ENCODE measurements around the gene WASHC4. TPM values are rescaled to one million over a fixed set of nuclear protein-coding genes. Genes with fewer than 3 reads are reported as not detected.

Gene WASHC4
- polyA plus RNA-seq, 2 of the 4 experiments (the other 2 are of a cell fraction), result 26.5 to 67.6 TPM

- no peak for TF ChIP-seq KDM1A (IDR thresholded peaks at IDR 0.05; ENCODE audit: low read depth)
- no peak for TF ChIP-seq CBX2 (IDR thresholded peaks at IDR 0.05; ENCODE audit: borderline replicate concordance, low read depth)
- TF ChIP-seq ESRRA (IDR thresholded peaks at IDR 0.05; ENCODE audit: borderline replicate concordance, low read length), result no peak
- no peak for TF ChIP-seq RARB (CRISPR knock-in tag; IDR thresholded peaks at IDR 0.05)
- no peak for TF ChIP-seq FOSB (CRISPR knock-in tag; IDR thresholded peaks at IDR 0.05)
These were observed 54.6 kb downstream of the WASHC4 start (continued) for GRCh38 chr12:105162174-105162573.

DNA sequence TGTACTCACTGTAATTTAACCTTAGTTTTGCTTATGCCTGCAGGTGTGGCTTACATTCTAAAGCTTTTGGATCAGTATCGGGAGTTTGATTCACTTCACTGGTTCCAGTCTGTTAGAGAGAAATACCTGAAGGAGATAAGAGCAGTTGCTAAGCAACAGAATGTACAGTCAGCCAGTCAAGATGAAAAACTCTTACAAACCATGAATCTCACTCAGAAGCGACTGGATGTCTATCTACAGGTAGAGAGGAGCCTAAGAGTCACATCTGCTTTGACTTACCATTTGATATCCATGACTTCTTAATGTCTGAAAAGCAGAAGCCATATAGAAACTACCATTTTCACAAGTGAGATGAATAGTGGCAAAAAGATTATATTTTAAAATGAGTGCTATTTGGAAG is 56.5 kb downstream of the WASHC4 start:
- no peak for ATAC-seq
- Histone ChIP-seq H3K4me1 (no peaks in the 10 kb centered on the region), H3K4me3 (no peak overlapping the region), H3K4me2 (no peak overlapping the region), H3K9me3 (no peaks in the 10 kb centered on the region), H3K27ac (no peak overlapping the region)
- no peak for TF ChIP-seq ESRRA (IDR thresholded peaks at IDR 0.05; ENCODE audit: borderline replicate concordance, low read length)
- TF ChIP-seq CBX2 (IDR thresholded peaks at IDR 0.05; ENCODE audit: borderline replicate concordance, low read depth), result no peak
- ChIA-PET CTCF (interaction anchor here (1.0 to 1.5 kb wide), 2 partner anchors 227 to 782 kb away, joined by 3 read pairs; no protein-coding TSS in a partner anchor), POLR2A (no interaction called here)
- no peak for FAIRE-seq
- 94% methylated on average over 2 of the region's 2 CpGs for WGBS (ENCODE audit: missing lambda C conversion rate)
- DNase-seq (ENCODE audit: low read depth in 1 of 2, low spot score in 1 of 2), result no peak

DNA sequence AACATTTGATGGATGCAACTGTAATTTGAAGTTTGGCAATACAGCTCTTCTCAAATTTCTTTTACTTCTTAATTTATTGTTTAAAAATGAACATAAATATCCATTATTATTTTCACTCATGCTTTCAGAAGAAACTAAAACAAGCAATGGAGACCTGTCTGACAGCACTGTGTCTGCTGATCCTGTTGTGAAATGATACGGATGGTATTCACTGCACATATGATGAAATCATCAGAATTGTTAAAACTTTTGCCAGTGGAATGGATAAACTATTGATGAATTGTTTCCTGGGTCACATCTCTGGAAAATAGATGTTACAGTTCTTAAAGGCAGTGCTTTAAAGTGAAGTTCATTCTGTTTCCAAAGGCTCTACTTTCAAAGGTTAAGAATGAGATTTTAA is 59.2 kb downstream of the WASHC4 start:
- CTCF ChIA-PET, result no interaction called here
- no peak for FAIRE-seq
- H3K27ac ChIP-seq, result no peak overlapping the region
- H3K4me3 ChIP-seq, result no peak overlapping the region
- no peaks in the 10 kb centered on the region for H3K9me3 ChIP-seq
- no peak for DNase-seq (ENCODE audit: low read depth in 1 of 2, low spot score in 1 of 2)
- 82% methylated on average over 1 of the region's 1 CpG for WGBS (ENCODE audit: missing lambda C conversion rate)
- no peak for ATAC-seq
- H3K4me1 ChIP-seq, result no peaks in the 10 kb centered on the region
- H3K4me2 ChIP-seq, result no peak overlapping the region
- POLR2A ChIA-PET, result no interaction called here
- TF ChIP-seq HMGXB4 (CRISPR knock-in tag; IDR thresholded peaks at IDR 0.05; ENCODE audit: borderline replicate concordance) (no peak), MYC (IDR thresholded peaks at IDR 0.05; ENCODE audit: borderline replicate concordance, low read length) (no peak), CHD4 (IDR thresholded peaks at IDR 0.05; ENCODE audit: borderline replicate concordance) (no peak), RARB (CRISPR knock-in tag; IDR thresholded peaks at IDR 0.05) (no peak), PHF8 (IDR thresholded peaks at IDR 0.05; ENCODE audit: borderline replicate concordance, low read depth) (no peak), ZNF302 (CRISPR knock-in tag; IDR thresholded peaks at IDR 0.05) (no peak), EHMT2 (IDR thresholded peaks at IDR 0.05; ENCODE audit: low read depth) (no peak), EP300 (IDR thresholded peaks at IDR 0.05) (no peak), ELK1 (IDR thresholded peaks at IDR 0.05; ENCODE audit: low read depth, low read length) (no peak)
- TF ChIP-seq, protein P1, sequence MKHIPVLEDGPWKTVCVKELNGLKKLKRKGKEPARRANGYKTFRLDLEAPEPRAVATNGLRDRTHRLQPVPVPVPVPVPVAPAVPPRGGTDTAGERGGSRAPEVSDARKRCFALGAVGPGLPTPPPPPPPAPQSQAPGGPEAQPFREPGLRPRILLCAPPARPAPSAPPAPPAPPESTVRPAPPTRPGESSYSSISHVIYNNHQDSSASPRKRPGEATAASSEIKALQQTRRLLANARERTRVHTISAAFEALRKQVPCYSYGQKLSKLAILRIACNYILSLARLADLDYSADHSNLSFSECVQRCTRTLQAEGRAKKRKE (CRISPR knock-in tag; IDR thresholded peaks at IDR 0.05; ENCODE audit: low read depth), result no peak

DNA sequence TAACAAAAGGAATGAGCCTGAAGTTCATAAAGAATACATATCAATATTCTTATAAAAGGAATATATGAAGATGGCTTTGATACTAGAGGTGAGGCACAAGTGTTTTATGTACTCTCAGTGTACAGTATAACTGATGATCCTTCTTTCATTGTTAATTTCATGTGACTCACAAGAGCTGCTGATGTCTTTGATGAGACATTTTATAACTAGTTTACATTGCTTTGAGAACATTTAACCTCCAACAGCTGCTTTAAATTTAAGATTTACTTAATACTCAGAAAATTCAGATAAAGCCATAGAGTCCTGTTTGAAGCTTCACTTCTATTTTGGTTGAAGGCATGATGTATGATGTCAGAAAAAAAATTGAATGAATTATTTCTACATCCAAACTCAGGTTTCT is 59.8 kb downstream of the WASHC4 start:
- no peak for FAIRE-seq
- no peaks in the 10 kb centered on the region for H3K4me1 ChIP-seq
- H3K4me2 ChIP-seq, result no peak overlapping the region
- no peak overlapping the region for H3K27ac ChIP-seq
- ChIA-PET CTCF (no interaction called here), POLR2A (no interaction called here)
- DNase-seq (ENCODE audit: low read depth in 1 of 2, low spot score in 1 of 2), result no peak
- no peak for ATAC-seq
- no peak for TF ChIP-seq E2F6 (IDR thresholded peaks at IDR 0.05; ENCODE audit: borderline replicate concordance, low read depth)
- no peak for TF ChIP-seq FOXS1 (CRISPR knock-in tag; IDR thresholded peaks at IDR 0.05)
- no peak for TF ChIP-seq ZC3H11A (IDR thresholded peaks at IDR 0.05)
- no peak for TF ChIP-seq FOSB (CRISPR knock-in tag; IDR thresholded peaks at IDR 0.05)
- no peak for TF ChIP-seq NR3C1 (IDR thresholded peaks at IDR 0.05)
- no peak for TF ChIP-seq ELK1 (IDR thresholded peaks at IDR 0.05; ENCODE audit: low read depth, low read length)
- no peak for TF ChIP-seq CHD2 (IDR thresholded peaks at IDR 0.05; ENCODE audit: low read length, partially characterized antibody)
- TF ChIP-seq MYC (IDR thresholded peaks at IDR 0.05; ENCODE audit: borderline replicate concordance, low read length), result no peak
- TF ChIP-seq HOXA7 (CRISPR knock-in tag; IDR thresholded peaks at IDR 0.05), result no peak
- no peak overlapping the region for H3K4me3 ChIP-seq
- no peaks in the 10 kb centered on the region for H3K9me3 ChIP-seq
